ENCODE measurements around the gene SAP30BP. TPM values are rescaled to one million over a fixed set of nuclear protein-coding genes. Genes with fewer than 3 reads are reported as not detected.

Gene SAP30BP
- total RNA-seq, 2 experiments from 2014 or later = 93.4 to 101 TPM

DNA sequence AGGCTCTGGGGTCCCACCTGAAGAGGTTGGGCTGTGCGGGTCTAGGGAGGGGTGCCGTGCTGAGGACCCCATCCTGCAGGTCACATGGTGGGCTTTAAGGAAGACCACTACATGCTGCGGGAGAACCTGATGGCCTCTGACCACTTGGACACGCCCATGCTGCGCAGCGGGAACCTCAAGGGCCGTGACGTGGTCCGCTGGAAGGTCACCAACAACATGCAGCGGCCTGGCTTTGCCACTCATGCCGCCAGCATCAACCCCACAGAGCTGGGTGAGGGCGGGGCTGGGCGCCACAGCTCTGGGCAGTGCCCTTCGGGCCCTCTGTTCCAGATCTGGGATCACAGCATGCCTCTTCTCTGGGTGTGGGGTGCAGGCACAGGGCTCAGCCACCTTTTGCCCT is 72.7 kb downstream of the SAP30BP start:
- no peak overlapping the region for H3K27ac Mint-ChIP-seq

DNA sequence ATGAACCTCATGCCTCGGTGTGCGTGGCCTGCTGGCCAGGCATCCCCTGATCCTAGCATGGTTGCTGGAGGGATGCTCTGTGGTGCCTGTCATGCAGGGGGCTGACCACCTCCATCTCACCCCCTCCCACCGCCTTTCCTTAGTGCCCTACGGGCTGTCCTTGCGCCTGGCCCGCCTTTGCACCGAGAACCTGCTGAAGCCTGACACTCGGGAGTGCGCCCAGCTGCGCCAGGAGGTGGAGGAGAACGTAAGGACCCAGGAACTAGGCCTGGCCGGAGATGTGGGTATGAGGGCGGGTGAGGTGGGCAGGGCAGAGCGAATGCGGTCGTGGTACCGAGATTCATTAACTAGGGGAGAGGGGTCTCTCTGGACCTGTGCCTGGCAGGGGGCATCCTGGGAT is 73.1 kb downstream of the SAP30BP start:
- no peaks in the 10 kb centered on the region for H3K27me3 Mint-ChIP-seq
- DNase-seq = no peak
- no peak overlapping the region for H3K4me3 Mint-ChIP-seq
- H3K9me3 Mint-ChIP-seq = no peaks in the 10 kb centered on the region
- no peak overlapping the region for H3K27ac Mint-ChIP-seq
- H3K4me1 Mint-ChIP-seq = peaks cover 4% of the 10 kb centered on the region
- H3K36me3 Mint-ChIP-seq = no peaks in the 10 kb centered on the region

More for the DNA sequence above, 72.7 kb downstream of the SAP30BP start:
- Mint-ChIP-seq H3K27me3 (no peaks in the 10 kb centered on the region), H3K9me3 (no peaks in the 10 kb centered on the region), H3K4me1 (peaks cover 4% of the 10 kb centered on the region), H3K4me3 (no peak overlapping the region), H3K36me3 (no peaks in the 10 kb centered on the region)
- no peak for DNase-seq

DNA sequence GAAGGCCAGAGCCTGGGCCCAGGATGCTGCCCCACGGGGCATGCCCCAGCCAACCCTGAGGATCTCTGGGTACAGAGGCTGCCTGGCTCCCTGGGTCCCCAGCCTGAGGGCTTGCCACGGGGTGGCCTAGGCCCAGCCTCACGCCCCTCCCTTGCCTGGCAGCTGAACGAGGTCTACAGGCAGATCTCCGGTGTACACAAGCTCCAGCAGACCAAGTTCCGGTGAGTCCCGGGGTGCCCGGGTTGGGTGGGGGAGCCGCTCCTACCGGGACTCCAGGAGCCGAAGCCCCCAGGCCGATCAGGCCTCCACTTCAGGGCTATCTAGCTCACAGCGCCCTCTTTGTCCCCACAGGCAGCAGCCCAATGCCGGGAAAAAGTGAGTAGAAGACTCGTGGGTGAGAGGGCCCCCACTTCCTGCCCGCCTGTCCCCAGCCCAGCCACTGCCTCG is 73.5 kb downstream of the SAP30BP start:
- H3K27ac Mint-ChIP-seq = no peak overlapping the region
- no peak for DNase-seq
- no peaks in the 10 kb centered on the region for H3K27me3 Mint-ChIP-seq
- no peaks in the 10 kb centered on the region for H3K9me3 Mint-ChIP-seq
- no peak overlapping the region for H3K4me3 Mint-ChIP-seq
- H3K4me1 Mint-ChIP-seq = peaks cover 4% of the 10 kb centered on the region
- H3K36me3 Mint-ChIP-seq = no peaks in the 10 kb centered on the region

DNA sequence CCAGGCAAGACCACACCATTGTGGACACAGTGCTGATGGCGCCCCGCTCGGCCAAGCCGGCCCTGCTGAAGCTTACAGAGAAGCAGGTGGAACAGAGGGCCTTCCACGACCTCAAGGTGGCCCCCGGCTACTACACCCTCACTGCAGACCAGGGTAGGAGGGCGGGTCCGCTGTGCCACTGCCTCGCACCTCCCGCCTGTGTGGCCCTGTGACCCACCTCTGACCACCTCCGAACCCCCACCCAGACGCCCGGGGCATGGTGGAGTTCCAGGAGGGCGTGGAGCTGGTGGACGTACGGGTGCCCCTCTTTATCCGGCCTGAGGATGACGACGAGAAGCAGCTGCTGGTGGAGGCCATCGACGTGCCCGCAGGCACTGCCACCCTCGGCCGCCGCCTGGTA is 75.2 kb downstream of the SAP30BP start:
- Mint-ChIP-seq H3K36me3 (no peaks in the 10 kb centered on the region), H3K4me3 (no peak overlapping the region), H3K27me3 (no peaks in the 10 kb centered on the region), H3K4me1 (peaks cover 4% of the 10 kb centered on the region), H3K9me3 (no peaks in the 10 kb centered on the region), H3K27ac (no peak overlapping the region)
- no peak for DNase-seq

DNA sequence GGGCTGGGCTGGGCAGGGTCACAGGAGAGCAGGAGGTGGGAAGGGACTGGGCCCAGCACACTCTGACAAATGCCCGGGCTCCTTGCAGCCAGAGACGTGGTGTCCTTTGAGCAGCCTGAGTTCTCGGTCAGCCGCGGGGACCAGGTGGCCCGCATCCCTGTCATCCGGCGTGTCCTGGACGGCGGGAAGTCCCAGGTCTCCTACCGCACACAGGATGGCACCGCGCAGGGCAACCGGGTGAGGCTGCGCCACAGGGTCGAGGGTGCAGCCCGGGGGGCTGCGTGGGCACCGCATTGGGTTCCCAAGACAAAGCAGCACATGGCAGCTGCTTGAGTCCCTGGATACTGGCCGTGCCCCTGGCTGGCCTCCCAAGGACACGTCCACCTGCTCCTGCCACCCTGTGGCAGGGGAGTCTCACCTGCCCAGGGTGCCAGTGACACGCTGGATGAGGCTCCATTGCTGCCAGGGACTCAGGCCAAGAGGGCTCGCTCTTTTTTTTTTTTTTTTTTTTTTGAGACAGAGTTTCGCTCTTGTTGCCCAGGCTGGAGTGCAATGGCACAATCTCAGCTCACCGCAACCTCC is 76.6 kb downstream of the SAP30BP start:
- H3K9me3 Mint-ChIP-seq = no peaks in the 10 kb centered on the region
- H3K4me1 Mint-ChIP-seq = peaks cover 3% of the 10 kb centered on the region
- no peaks in the 10 kb centered on the region for H3K36me3 Mint-ChIP-seq
- no peak for DNase-seq
- H3K27me3 Mint-ChIP-seq = peaks cover 4% of the 10 kb centered on the region
- no peak overlapping the region for H3K27ac Mint-ChIP-seq
- no peak overlapping the region for H3K4me3 Mint-ChIP-seq

DNA sequence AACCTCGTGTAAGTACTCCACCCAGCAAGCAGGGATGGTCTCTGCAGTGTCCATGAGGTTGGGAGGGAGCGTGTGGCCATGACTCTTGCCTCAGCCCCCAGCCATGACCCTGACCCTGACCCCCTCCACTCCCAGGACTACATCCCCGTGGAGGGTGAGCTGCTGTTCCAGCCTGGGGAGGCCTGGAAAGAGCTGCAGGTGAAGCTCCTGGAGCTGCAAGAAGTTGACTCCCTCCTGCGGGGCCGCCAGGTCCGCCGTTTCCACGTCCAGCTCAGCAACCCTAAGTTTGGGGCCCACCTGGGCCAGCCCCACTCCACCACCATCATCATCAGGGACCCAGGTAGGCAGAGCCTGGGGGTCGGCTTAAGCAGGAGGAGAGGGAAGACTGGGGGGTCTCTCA is 81.6 kb downstream of the SAP30BP start:
- H3K27me3 Mint-ChIP-seq = peaks cover 4% of the 10 kb centered on the region
- no peaks in the 10 kb centered on the region for H3K36me3 Mint-ChIP-seq
- peaks cover 8% of the 10 kb centered on the region for H3K4me1 Mint-ChIP-seq
- no peaks in the 10 kb centered on the region for H3K9me3 Mint-ChIP-seq
- no peak overlapping the region for H3K4me3 Mint-ChIP-seq
- no peak overlapping the region for H3K27ac Mint-ChIP-seq
- no peak for DNase-seq

DNA sequence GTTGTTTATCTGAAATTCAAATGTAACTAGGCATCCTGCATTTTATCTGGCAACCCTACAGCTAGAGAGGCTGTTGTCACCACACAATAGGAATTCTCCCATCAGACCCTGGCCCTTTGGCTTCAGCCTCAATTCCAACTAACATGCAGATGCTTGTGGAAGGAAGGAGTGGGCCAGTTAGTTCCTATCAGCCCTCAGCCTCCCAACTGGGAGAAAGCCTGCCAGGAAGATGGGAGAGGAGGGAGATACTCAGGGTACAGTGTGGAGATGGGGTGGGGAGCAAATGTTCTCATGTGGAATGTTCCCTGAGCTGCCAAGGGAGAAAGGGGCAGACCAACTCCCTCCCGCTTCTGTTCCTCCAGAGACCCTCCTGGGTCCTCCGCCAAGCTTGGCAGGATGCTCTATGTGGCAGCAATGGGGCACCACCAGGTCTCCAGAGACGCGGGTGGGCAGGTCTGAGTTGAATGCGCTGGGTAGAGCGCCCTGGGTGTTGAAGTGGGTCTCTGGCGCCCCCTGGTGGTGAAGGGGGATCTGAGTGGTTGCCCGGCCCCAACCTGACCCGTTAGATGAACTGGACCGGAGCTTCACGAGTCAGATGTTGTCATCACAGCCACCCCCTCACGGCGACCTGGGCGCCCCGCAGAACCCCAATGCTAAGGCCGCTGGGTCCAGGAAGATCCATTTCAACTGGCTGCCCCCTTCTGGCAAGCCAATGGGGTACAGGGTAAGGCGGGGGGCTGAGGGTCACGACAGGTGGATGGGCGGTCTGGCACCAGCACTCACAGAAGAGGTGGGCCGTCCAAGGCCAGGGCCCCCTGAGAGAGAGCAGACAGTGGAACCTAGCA is 82.6 kb downstream of the SAP30BP start:
- peaks cover 4% of the 10 kb centered on the region for H3K27me3 Mint-ChIP-seq
- DNase-seq = peak; percentile 82
- H3K9me3 Mint-ChIP-seq = no peaks in the 10 kb centered on the region
- H3K4me1 Mint-ChIP-seq = peaks cover 11% of the 10 kb centered on the region
- H3K36me3 Mint-ChIP-seq = no peaks in the 10 kb centered on the region
- H3K4me3 Mint-ChIP-seq = no peak overlapping the region
- H3K27ac Mint-ChIP-seq = no peak overlapping the region

DNA sequence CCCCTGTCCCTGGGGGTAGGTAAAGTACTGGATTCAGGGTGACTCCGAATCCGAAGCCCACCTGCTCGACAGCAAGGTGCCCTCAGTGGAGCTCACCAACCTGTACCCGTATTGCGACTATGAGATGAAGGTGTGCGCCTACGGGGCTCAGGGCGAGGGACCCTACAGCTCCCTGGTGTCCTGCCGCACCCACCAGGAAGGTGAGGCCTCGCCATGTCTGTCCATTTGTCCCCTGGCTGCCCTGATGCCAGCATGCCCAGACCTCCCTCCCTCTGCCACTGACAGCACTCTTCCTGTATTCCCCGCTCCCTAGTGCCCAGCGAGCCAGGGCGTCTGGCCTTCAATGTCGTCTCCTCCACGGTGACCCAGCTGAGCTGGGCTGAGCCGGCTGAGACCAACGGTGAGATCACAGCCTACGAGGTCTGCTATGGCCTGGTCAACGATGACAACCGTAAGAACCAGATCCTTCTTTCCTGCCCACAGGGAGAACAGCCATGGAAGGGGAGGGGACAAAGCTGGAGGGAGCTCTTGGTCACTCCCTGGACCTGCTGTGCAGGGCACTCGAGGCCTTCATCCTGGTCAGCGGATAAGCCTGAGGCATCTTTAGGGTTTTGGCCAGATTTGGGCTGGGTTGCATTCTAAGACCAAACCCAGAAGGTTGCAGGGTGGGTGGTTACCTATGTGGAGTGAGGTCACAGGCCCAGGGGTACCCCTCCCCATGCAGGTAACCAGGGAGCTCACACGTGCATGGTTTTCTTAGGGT is 83.7 kb downstream of the SAP30BP start:
- DNase-seq = no peak
- H3K4me1 Mint-ChIP-seq = peaks cover 13% of the 10 kb centered on the region
- no peaks in the 10 kb centered on the region for H3K9me3 Mint-ChIP-seq
- no peak overlapping the region for H3K4me3 Mint-ChIP-seq
- no peaks in the 10 kb centered on the region for H3K36me3 Mint-ChIP-seq
- no peak overlapping the region for H3K27ac Mint-ChIP-seq
- peaks cover 4% of the 10 kb centered on the region for H3K27me3 Mint-ChIP-seq

DNA sequence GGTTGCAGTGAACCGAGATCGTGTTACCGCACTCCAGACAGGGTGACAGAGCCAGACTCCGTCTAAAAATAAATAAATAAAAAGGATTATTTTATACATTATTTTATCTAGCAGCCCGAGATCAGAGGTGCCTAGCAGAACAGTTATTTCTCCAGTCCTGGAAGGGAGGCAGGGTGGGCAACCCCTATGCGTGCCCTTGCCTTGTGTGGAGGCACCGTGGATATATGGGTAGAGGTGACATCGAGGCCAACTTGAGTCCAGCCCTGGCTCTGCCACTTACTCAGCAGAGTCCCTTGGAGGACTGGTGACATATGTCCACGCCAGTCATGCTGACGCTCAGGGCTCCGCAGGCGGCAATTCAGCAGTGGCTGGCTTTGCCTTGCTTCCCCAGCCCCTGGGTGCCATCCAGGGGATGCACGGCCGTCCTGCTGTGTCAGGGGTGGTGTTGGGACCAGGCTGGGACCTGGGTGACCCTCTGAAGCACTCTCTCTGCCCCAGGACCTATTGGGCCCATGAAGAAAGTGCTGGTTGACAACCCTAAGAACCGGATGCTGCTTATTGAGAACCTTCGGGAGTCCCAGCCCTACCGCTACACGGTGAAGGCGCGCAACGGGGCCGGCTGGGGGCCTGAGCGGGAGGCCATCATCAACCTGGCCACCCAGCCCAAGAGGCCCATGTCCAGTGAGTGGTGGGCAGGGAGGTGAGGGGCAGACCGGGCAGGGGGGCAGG is 84.7 kb downstream of the SAP30BP start:
- no peaks in the 10 kb centered on the region for H3K36me3 Mint-ChIP-seq

DNA sequence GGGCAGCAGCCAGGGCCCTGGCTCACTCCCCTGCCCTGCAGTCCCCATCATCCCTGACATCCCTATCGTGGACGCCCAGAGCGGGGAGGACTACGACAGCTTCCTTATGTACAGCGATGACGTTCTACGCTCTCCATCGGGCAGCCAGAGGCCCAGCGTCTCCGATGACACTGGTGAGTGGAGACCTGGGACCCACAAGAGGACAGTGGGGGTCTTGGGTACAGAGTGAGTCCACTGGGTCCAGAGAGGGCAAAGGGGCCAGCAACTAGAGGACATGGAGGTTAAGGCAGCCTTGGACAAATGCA is 85.2 kb downstream of the SAP30BP start:
- Mint-ChIP-seq H3K36me3 (no peaks in the 10 kb centered on the region), H3K4me1 (peaks cover 13% of the 10 kb centered on the region), H3K9me3 (no peaks in the 10 kb centered on the region), H3K4me3 (no peak overlapping the region), H3K27ac (no peak overlapping the region), H3K27me3 (peaks cover 4% of the 10 kb centered on the region)
- DNase-seq = no peak

More for the DNA sequence above, 84.7 kb downstream of the SAP30BP start:
- DNase-seq = no peak
- Mint-ChIP-seq H3K4me1 (peaks cover 13% of the 10 kb centered on the region), H3K27me3 (peaks cover 4% of the 10 kb centered on the region), H3K9me3 (no peaks in the 10 kb centered on the region), H3K27ac (no peak overlapping the region), H3K4me3 (no peak overlapping the region)

DNA sequence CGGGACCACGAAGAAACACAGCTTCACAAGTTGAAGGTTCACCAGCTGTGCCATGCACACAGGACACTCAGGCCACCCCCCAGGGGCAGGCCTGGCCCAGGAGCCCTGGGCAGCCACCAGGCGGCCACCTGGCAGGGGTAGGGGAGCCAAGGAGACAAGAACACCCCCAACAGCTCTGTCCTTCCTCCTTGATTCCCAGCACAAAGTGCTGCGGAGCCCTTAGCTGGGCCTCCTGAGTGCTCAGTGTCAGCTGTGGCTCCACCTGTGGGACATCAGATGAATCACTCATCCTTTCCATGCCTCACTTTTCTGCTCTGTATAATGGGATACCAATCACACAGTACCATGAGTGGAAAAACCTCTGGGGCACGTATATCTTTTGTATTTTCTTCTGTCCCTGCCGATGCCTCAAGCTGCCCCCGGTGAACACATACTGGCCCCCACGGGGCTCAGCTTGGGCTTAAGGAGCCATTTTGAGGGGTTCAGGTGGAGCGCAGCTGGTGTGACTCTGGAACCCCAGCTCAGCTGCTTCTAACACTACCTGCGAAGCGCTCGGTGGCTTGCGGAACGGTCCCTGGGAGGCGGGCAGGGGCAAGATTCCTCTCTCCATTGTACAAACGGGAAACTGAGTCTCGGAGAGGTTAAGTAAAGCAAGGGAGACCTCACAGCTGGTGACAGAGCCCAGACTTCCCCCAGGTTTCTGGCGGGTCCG is 85.8 kb downstream of the SAP30BP start:
- no peaks in the 10 kb centered on the region for H3K9me3 Mint-ChIP-seq
- peak overlapping the region; percentile 57 for H3K4me3 Mint-ChIP-seq
- H3K36me3 Mint-ChIP-seq = no peaks in the 10 kb centered on the region
- no peak overlapping the region for H3K27ac Mint-ChIP-seq
- peaks cover under 1% of the 10 kb centered on the region for H3K27me3 Mint-ChIP-seq
- H3K4me1 Mint-ChIP-seq = peaks cover 10% of the 10 kb centered on the region
- no peak for DNase-seq

DNA sequence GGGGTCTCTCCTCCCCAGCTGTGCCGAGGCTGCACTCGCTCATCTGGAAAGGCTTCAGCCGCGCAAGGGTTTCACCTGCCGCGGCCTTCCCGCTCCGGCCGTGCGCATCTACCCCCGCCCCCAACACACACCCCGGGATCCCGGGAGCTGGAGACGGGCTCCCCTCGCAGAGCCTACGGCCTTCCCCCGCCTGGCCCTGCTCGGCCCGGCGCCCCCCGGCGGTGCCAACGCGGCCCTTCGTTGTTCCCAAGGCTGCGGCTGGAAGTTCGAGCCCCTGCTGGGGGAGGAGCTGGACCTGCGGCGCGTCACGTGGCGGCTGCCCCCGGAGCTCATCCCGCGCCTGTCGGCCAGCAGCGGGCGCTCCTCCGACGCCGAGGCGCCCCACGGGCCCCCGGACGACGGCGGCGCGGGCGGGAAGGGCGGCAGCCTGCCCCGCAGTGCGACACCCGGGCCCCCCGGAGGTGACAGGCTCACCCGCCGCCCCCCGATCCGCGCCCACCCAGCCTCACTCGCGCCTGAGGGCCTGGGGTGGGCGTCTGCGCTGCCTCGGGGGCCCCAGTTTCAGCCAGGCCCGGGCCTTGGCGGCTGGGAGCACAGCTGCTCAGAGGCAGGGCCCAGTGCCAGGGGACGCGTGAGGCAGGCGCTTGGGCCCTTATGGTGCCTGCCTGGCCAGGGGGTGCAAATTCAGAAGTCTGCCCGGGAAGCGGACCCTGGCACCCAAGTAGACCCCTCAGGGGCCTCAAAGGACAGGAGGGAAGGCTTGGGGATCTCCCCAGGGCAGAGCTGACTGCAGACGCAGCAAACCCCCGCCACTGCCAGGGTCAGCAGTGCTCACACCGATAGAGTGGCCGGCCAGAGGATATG is 86.6 kb downstream of the SAP30BP start:
- DNase-seq = peak; percentile 85
- peak overlapping the region; percentile 57 for H3K4me3 Mint-ChIP-seq
- H3K27ac Mint-ChIP-seq = no peak overlapping the region
- H3K4me1 Mint-ChIP-seq = peaks cover 10% of the 10 kb centered on the region
- no peaks in the 10 kb centered on the region for H3K27me3 Mint-ChIP-seq
- H3K36me3 Mint-ChIP-seq = no peaks in the 10 kb centered on the region
- H3K9me3 Mint-ChIP-seq = no peaks in the 10 kb centered on the region

DNA sequence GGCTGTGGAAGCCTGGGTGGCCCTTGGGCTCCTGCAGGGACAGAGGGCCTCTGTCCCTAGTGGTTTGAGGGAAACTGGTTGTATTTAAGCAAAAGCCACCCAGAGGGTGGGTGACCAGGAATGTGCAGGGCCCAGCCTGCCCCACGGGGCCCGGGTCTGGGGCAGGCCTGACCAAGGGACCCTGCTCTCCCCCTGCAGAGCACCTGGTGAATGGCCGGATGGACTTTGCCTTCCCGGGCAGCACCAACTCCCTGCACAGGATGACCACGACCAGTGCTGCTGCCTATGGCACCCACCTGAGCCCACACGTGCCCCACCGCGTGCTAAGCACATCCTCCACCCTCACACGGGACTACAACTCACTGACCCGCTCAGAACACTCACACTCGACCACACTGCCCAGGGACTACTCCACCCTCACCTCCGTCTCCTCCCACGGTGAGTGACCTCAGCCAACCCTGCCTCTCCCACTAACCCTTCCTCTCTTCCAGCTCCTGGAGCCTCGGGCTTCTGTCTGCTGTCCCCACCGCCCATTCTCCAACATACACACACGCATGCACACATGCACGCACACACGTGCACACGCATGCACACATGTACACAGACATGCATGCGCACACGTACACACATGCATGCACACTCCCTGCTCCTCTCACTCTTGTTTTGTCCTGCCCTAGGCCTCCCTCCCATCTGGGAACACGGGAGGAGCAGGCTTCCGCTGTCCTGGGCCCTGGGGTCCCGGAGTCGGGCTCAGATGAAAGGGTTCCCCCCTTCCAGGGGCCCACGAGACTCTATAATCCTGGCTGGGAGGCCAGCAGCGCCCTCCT is 87.5 kb downstream of the SAP30BP start:
- Mint-ChIP-seq H3K36me3 (no peaks in the 10 kb centered on the region), H3K4me1 (peaks cover 10% of the 10 kb centered on the region), H3K9me3 (no peaks in the 10 kb centered on the region), H3K27ac (no peak overlapping the region), H3K27me3 (no peaks in the 10 kb centered on the region), H3K4me3 (peak overlapping the region; percentile 40)
- DNase-seq = no peak
